Right lobe of liver (tissue), 6 donors: ENCODE measurements around the gene IQGAP3. TPM values are rescaled to one million over a fixed set of nuclear protein-coding genes. Genes with fewer than 3 reads are reported as not detected.

Experiments
- ATAC-seq, 4 donors: fragments of 200-7000 bp; cut with Tn5 transposase; one replicate each; pipeline ENCODE4 v1.9.1; 2020; ENCODE audit warnings: mild to moderate bottlenecking in 4 of 4, moderate library complexity in 4 of 4
- DNase-seq, 3 donors: peaks; one replicate each; pipeline ENCODE4 v3.0.0-alpha.2; 2020
- H3K27ac ChIP-seq, 3 donors: fragments of 200-600 bp; one replicate each; pipeline ENCODE4 v1.8.0; 2022
- H3K27me3 ChIP-seq, 2 donors: fragments of 200-600 bp; one replicate each; pipeline ENCODE4 v1.8.0; 2022
- H3K36me3 ChIP-seq, 4 donors: fragments of 200-600 bp; sonication (generic) in 1 of 4; one replicate each; pipeline versions ENCODE4 v1.5.1 to v1.8.0; 2017 to 2022; ENCODE audit warnings: control low read depth in 1 of 4
- H3K4me1 ChIP-seq, 4 donors: fragments of 200-600 bp; sonication (generic) in 1 of 4; one replicate each; pipeline versions ENCODE4 v1.5.1 to v1.8.0; 2017 to 2022; ENCODE audit warnings: control low read depth in 1 of 4
- H3K4me3 ChIP-seq, 3 donors: fragments of 200-600 bp; one replicate each; pipeline ENCODE4 v1.8.0; 2022
- H3K9me3 ChIP-seq, 4 donors: fragments of 200-600 bp; sonication (generic) in 1 of 4; one replicate each; pipeline versions ENCODE4 v1.5.1 to v1.8.0; 2017 to 2022; ENCODE audit warnings: control low read depth in 1 of 4
- CTCF ChIP-seq, 4 donors: fragments of 200-600 bp in 3 of 4; fragments of 450-650 bp in 1 of 4; IDR thresholded peaks; one replicate each; pipeline versions ENCODE4 v1.5.1 to v1.8.0; 2016 to 2022; ENCODE audit warnings: antibody characterized with exemption in 4 of 4, mild to moderate bottlenecking in 2 of 4
- POLR2A ChIP-seq: fragments of 450-650 bp; IDR thresholded peaks from one replicate; pipeline ENCODE4 v1.6.1; 2017; ENCODE audit warnings: antibody characterized with exemption, mild to moderate bottlenecking
- WGBS: methylation state at CpG from one replicate; pipeline ENCODE4 v1.1.6; 2018; ENCODE audit warnings: low coverage, low lambda C conversion rate; ENCODE audit not compliant: insufficient coverage; ENCODE audit errors: missing lambda C conversion rate; 5-methylcytosine and 5-hydroxymethylcytosine counted together
- intact Hi-C, 2 donors: fragments of 100-400 bp; cut with DNase I; formaldehyde crosslinking; loops; one replicate each; pipeline versions ENCODE4 v1.11.2 to v1.14.1; 2022
- total RNA-seq, 6 experiments: library from RNA; depleted of rRNA in 2 of 6; stranded (reverse); fragments of >200 nt in 2 of 6; fragmentation: NEBNext Ultra II Directional in 3 of 6; extraction: Animal tissue kit (Norgen Biotek cat#: 25700) in 3 of 6; gene quantifications; one replicate each; pipeline versions ENCODE4 v1.1.0 to v1.2.4, GENCODE V29; 2016 to 2023
- donor health status: DM: no; HTN: yes; CAD: no.
- donor health status: DM: no; HTN: no; CAD: no.
- donor health status: DM: no; HTN: no; CAD: no.
- donor health status: DM: no; HTN: yes; CAD: no.
- donor health status: DM: no; HTN: yes; CAD: no.

The IQGAP3 gene
- total RNA-seq, 6 experiments from 2014 or later, result 0.07 to 2.6 (median 0.95) TPM

- 30% methylated on average over 4 of the region's 4 CpGs for WGBS
- H3K27ac ChIP-seq, result no peak overlapping the region
These were observed 1.0 kb downstream of the IQGAP3 start for GRCh38 chr1:156571261-156571852.

GRCh38 chr1:156566436-156566835 lies 5.9 kb downstream of the IQGAP3 start:
- Histone ChIP-seq H3K4me1 (no peaks in the 10 kb centered on the region), H3K9me3 (no peaks in the 10 kb centered on the region), H3K27me3 (no peaks in the 10 kb centered on the region), H3K36me3 (no peaks in the 10 kb centered on the region), H3K27ac (no peak overlapping the region), H3K4me3 (no peak overlapping the region)
- TF ChIP-seq CTCF (IDR thresholded peaks at IDR 0.05), result no peak
- 94% methylated on average over 3 of the region's 4 CpGs for WGBS
- ATAC-seq, result no peak
- intact Hi-C loops, result no loop called here
- DNase-seq, result no peak

More at GRCh38 chr1:156571261-156571852, 1.0 kb downstream of the IQGAP3 start:
- Histone ChIP-seq H3K9me3 (no peaks in the 10 kb centered on the region), H3K4me3 (no peak overlapping the region), H3K36me3 (no peaks in the 10 kb centered on the region), H3K4me1 (peaks cover 0 to 9% (median 4%) of the 10 kb centered on the region in 4 donors), H3K27me3 (peaks cover 0 to 6% of the 10 kb centered on the region in 2 donors)
- no peak for TF ChIP-seq POLR2A
- TF ChIP-seq CTCF (IDR thresholded peaks at IDR 0.05), result no peak
- intact Hi-C loops, result no loop called here
- no peak for ATAC-seq
- DNase-seq, result no peak

- intact Hi-C loops, result no loop called here
- 89% methylated on average over 2 of the region's 2 CpGs for WGBS
- Histone ChIP-seq H3K4me3 (no peak overlapping the region), H3K4me1 (no peaks in the 10 kb centered on the region), H3K36me3 (no peaks in the 10 kb centered on the region), H3K27ac (no peak overlapping the region), H3K27me3 (no peaks in the 10 kb centered on the region), H3K9me3 (no peaks in the 10 kb centered on the region)
- DNase-seq, result no peak
- TF ChIP-seq POLR2A, result no peak
- TF ChIP-seq CTCF (IDR thresholded peaks at IDR 0.05), result no peak
- no peak for ATAC-seq
These were observed 6.8 kb downstream of the IQGAP3 start for GRCh38 chr1:156565519-156565918.

GRCh38 chr1:156560585-156561163 lies 11.7 kb downstream of the IQGAP3 start:
- ATAC-seq (no peak), DNase-seq (no peak)
- no peaks in the 10 kb centered on the region for H3K36me3 ChIP-seq
- TF ChIP-seq POLR2A, result no peak
- TF ChIP-seq CTCF (IDR thresholded peaks at IDR 0.05), result no peak
- H3K27me3 ChIP-seq, result no peaks in the 10 kb centered on the region
- intact Hi-C loops, result no loop called here
- no peaks in the 10 kb centered on the region for H3K4me1 ChIP-seq
- H3K9me3 ChIP-seq, result no peaks in the 10 kb centered on the region
- 67% methylated on average over 3 of the region's 5 CpGs for WGBS
- H3K27ac ChIP-seq, result no peak overlapping the region
- no peak overlapping the region for H3K4me3 ChIP-seq
